HG02798 (cell line): ENCODE data around the gene SLC39A9.
A peak's percentile ranks its signal among the peaks of the same experiment; 100 is the strongest.
"Not testable (repeated sequence)": the region's sequence is repeated elsewhere in the genome, so short reads cannot be mapped to it uniquely, and the experiment has no call there.

Experiments
- ATAC-seq: cut with Tn5 transposase; IDR thresholded peaks from one replicate; pipeline ENCODE4 v1.9.1; 2021; ENCODE audit warnings: mild to moderate bottlenecking; ENCODE audit not compliant: unreplicated experiment, poor library complexity

The SLC39A9 gene

GRCh38 chr14:69471916-69472315 lies 73.4 kb downstream of the SLC39A9 start:
- no peak for ATAC-seq

- ATAC-seq = no peak
Observed at GRCh38 chr14:69473260-69473659, 74.8 kb downstream of the SLC39A9 start.

GRCh38 chr14:69473946-69474345 lies 75.5 kb downstream of the SLC39A9 start:
- no peak for ATAC-seq

GRCh38 chr14:69475194-69475818 lies 76.8 kb downstream of the SLC39A9 start:
- ATAC-seq = no peak

GRCh38 chr14:69476824-69477450 lies 78.4 kb downstream of the SLC39A9 start:
- ATAC-seq = not testable (repeated sequence)

GRCh38 chr14:69478055-69478454 lies 79.6 kb downstream of the SLC39A9 start:
- not testable (repeated sequence) for ATAC-seq

- ATAC-seq = no peak
Observed at GRCh38 chr14:69479696-69480095, 81.2 kb downstream of the SLC39A9 start.

GRCh38 chr14:69480136-69480535 lies 81.6 kb downstream of the SLC39A9 start:
- no peak for ATAC-seq

GRCh38 chr14:69481815-69482568 lies 83.5 kb downstream of the SLC39A9 start:
- ATAC-seq = peak; percentile 92

GRCh38 chr14:69483765-69484443 lies 85.4 kb downstream of the SLC39A9 start:
- no peak for ATAC-seq

- ATAC-seq = no peak
Observed at GRCh38 chr14:69484444-69485314, 86.2 kb downstream of the SLC39A9 start, which contains the start of gene PLEKHD1. TSS of gene PLEKHD1 (plus strand) at chr14:69484728. CDS start at chr14:69484966, 238 bp downstream.

GRCh38 chr14:69485315-69485660 lies 86.8 kb downstream of the SLC39A9 start:
- ATAC-seq = no peak

GRCh38 chr14:69485701-69486100 lies 87.2 kb downstream of the SLC39A9 start:
- no peak for ATAC-seq

- no peak for ATAC-seq
Observed at GRCh38 chr14:69487226-69487625, 88.7 kb downstream of the SLC39A9 start.

GRCh38 chr14:69487771-69488170 lies 89.3 kb downstream of the SLC39A9 start:
- ATAC-seq = no peak

- ATAC-seq = no peak
Observed at GRCh38 chr14:69489495-69489894, 91.0 kb downstream of the SLC39A9 start.

GRCh38 chr14:69490219-69490918 lies 91.9 kb downstream of the SLC39A9 start:
- ATAC-seq = no peak

- ATAC-seq = no peak
Observed at GRCh38 chr14:69491193-69491592, 92.7 kb downstream of the SLC39A9 start.

GRCh38 chr14:69493038-69493437 lies 94.5 kb downstream of the SLC39A9 start:
- ATAC-seq = no peak
